B cell (primary cell): ENCODE results near the gene ERC1.

Source experiments
- CTCF ChIP-seq: fragments of 200-600 bp; IDR thresholded peaks from one replicate; pipeline ENCODE4 v1.8.0; 2022; ENCODE audit warnings: antibody characterized with exemption, mild to moderate bottlenecking
- EZH2 ChIP-seq: IDR thresholded peaks from 2 replicates; pipeline ENCODE4 v1.6.1; 2012; ENCODE audit warnings: borderline replicate concordance, low read depth, mild to moderate bottlenecking, moderate library complexity, low read length; ENCODE audit not compliant: insufficient read depth, poor library complexity, severe bottlenecking

GRCh38 chr12:1064317-1064716, 73.3 kb downstream of the ERC1 start:
- TF ChIP-seq CTCF: no peak
- no peak for TF ChIP-seq EZH2
